GM23338 (cell line): ENCODE data around the gene HMGN4. TPM values are rescaled to one million over a fixed set of nuclear protein-coding genes. Genes with fewer than 3 reads are reported as not detected.

Experiments
- ATAC-seq: fragments of 200-7000 bp; cut with Tn5 transposase; 3 replicates; pipeline ENCODE4 v1.9.1; 2020
- DNase-seq: peaks from one replicate; pipeline ENCODE4 v3.0.0-alpha.2; 2015; ENCODE audit warnings: low spot score
- H2AFZ ChIP-seq: fragments of 200-600 bp; sonication (generic); 2 replicates; pipeline ENCODE4 v1.8.0; 2016; ENCODE audit warnings: antibody characterized with exemption, mild to moderate bottlenecking, moderate library complexity
- H3F3A ChIP-seq: fragments of 200-600 bp; sonication (generic); replicated peaks from 2 replicates; pipeline ENCODE4 v1.8.0; 2017; ENCODE audit warnings: antibody characterized with exemption, mixed run types, low read depth
- H3K27ac ChIP-seq: fragments of 200-600 bp; sonication (generic); 2 replicates; pipeline ENCODE4 v1.6.1; 2016; ENCODE audit warnings: low read depth
- H3K27me3 ChIP-seq: fragments of 200-600 bp; sonication (generic); 2 replicates; pipeline ENCODE4 v1.8.0; 2016; ENCODE audit warnings: mild to moderate bottlenecking, mixed run types, moderate library complexity; ENCODE audit not compliant: insufficient read depth
- H3K36me3 ChIP-seq: fragments of 200-600 bp; sonication (generic); 2 replicates; pipeline ENCODE4 v1.8.0; 2016; ENCODE audit warnings: mild to moderate bottlenecking; ENCODE audit not compliant: insufficient read depth
- H3K4me1 ChIP-seq: fragments of 200-600 bp; sonication (generic); 2 replicates; pipeline ENCODE4 v1.8.0; 2016; ENCODE audit warnings: mild to moderate bottlenecking, moderate library complexity; ENCODE audit not compliant: insufficient read depth
- H3K4me2 ChIP-seq: fragments of 200-600 bp; sonication (generic); 2 replicates; pipeline ENCODE4 v1.7.1; 2017; ENCODE audit warnings: mixed run types
- H3K4me3 ChIP-seq: fragments of 200-600 bp; sonication (generic); 2 replicates; pipeline ENCODE4 v1.6.1; 2016; ENCODE audit warnings: mixed run types
- H3K79me2 ChIP-seq: fragments of 200-600 bp; sonication (generic); replicated peaks from 2 replicates; pipeline ENCODE4 v1.8.0; 2017; ENCODE audit warnings: mild to moderate bottlenecking; ENCODE audit not compliant: insufficient read depth
- H3K9me2 ChIP-seq: fragments of 200-600 bp; sonication (generic); 2 replicates; pipeline ENCODE4 v1.8.0; 2017; ENCODE audit not compliant: insufficient read depth
- H4K20me1 ChIP-seq: fragments of 200-600 bp; sonication (generic); replicated peaks from 2 replicates; pipeline ENCODE4 v1.8.0; 2017; ENCODE audit warnings: mild to moderate bottlenecking; ENCODE audit not compliant: insufficient read depth
- H3K27ac Mint-ChIP-seq: 2 replicates; pipeline ENCODE4 v1.8.0; 2020; ENCODE audit warnings: inconsistent platforms, mild to moderate bottlenecking, moderate library complexity, mixed read lengths
- H3K27me3 Mint-ChIP-seq: 3 replicates; pipeline ENCODE4 v1.8.0; 2022; ENCODE audit warnings: low read depth, mild to moderate bottlenecking, moderate library complexity, mixed read lengths, inconsistent platforms; ENCODE audit not compliant: insufficient read depth, poor library complexity
- H3K36me3 Mint-ChIP-seq: 3 replicates; pipeline ENCODE4 v1.8.0; 2021; ENCODE audit warnings: low read depth, mild to moderate bottlenecking, inconsistent platforms, moderate library complexity, mixed read lengths
- H3K4me1 Mint-ChIP-seq: 3 replicates; pipeline ENCODE4 v1.8.0; 2020; ENCODE audit warnings: mild to moderate bottlenecking, inconsistent platforms, mixed read lengths
- H3K4me3 Mint-ChIP-seq: 3 replicates; pipeline ENCODE4 v1.8.0; 2021; ENCODE audit warnings: moderate library complexity, mild to moderate bottlenecking, inconsistent platforms, mixed read lengths
- H3K9me3 Mint-ChIP-seq: 3 replicates; pipeline ENCODE4 v1.8.0; 2020; ENCODE audit warnings: moderate library complexity, mild to moderate bottlenecking, inconsistent platforms, mixed read lengths
- CTCF ChIP-seq, 2 experiments: fragments of 200-600 bp in 1 of 2; sonication (generic) in 1 of 2; conservative IDR thresholded peaks; 2 replicates each; pipeline versions ENCODE4 v1.5.1 to v1.6.1; 2016 to 2017; ENCODE audit warnings: antibody characterized with exemption in 2 of 2, low read depth in 2 of 2, mild to moderate bottlenecking in 2 of 2, moderate library complexity in 1 of 2
- ETS1 ChIP-seq: IDR thresholded peaks from 2 replicates; pipeline ENCODE4 v1.6.1; 2016; ENCODE audit warnings: antibody characterized with exemption
- EZH2 ChIP-seq: fragments of 200-600 bp; sonication (generic); IDR thresholded peaks from one replicate; pipeline ENCODE4 v1.8.0; 2017; ENCODE audit warnings: antibody characterized with exemption, mild to moderate bottlenecking, low read depth; ENCODE audit not compliant: unreplicated experiment
- NANOG ChIP-seq: IDR thresholded peaks from 2 replicates; pipeline ENCODE4 v1.6.1; 2016; ENCODE audit warnings: antibody characterized with exemption, borderline replicate concordance
- POLR2AphosphoS5 ChIP-seq: IDR thresholded peaks from 2 replicates; pipeline ENCODE4 v1.6.1; 2016; ENCODE audit warnings: antibody characterized with exemption, low read depth
- ZNF114 ChIP-seq: fragments of 250-450 bp; sonication (Bioruptor Pico); IDR thresholded peaks from 2 replicates; pipeline ENCODE4 v1.5.0; 2020; ENCODE audit warnings: mild to moderate bottlenecking, moderate library complexity
- polyA plus RNA-seq: library from polyadenylated mRNA; unstranded; fragments of >200 nt; fragmentation: Nextera tagmentation; extraction: Ambion mirVana; gene quantifications from 2 replicates; pipeline ENCODE4 v1.2.1, GENCODE V29; 2016
- total RNA-seq: library from RNA; depleted of rRNA; stranded (reverse); fragments of >200 nt; shearing (Covaris generic); gene quantifications from 2 replicates; pipeline ENCODE4 v1.2.3, GENCODE V29; 2014
- TF ChIP-seq, protein P1 (sequence below): fragments of 250-450 bp; sonication (Bioruptor Pico); IDR thresholded peaks from 2 replicates; pipeline ENCODE4 v1.5.0; 2020; ENCODE audit warnings: mild to moderate bottlenecking, moderate library complexity

The HMGN4 gene
- total and polyA plus RNA-seq, 2 experiments from 2014 or later: 35.3 to 91.4 TPM

- no peaks in the 10 kb centered on the region for H3K27me3 Mint-ChIP-seq
- no peaks in the 10 kb centered on the region; the same call in 2 of the 3 replicates for H3K36me3 Mint-ChIP-seq
- no peak for DNase-seq
- H3K27ac Mint-ChIP-seq: no peak overlapping the region
- peaks cover 9% of the 10 kb centered on the region; the same call in 1 of the 2 replicates for H3K79me2 ChIP-seq
- H3F3A ChIP-seq: no peaks in the 10 kb centered on the region; the same call in 1 of the 2 replicates
- H3K9me3 Mint-ChIP-seq: no peaks in the 10 kb centered on the region
- H3K27ac ChIP-seq: no peak overlapping the region
- peaks cover 31% of the 10 kb centered on the region for H3K4me1 ChIP-seq
- H3K27me3 ChIP-seq: no peaks in the 10 kb centered on the region
- no peak overlapping the region for H3K4me3 Mint-ChIP-seq
- no peaks in the 10 kb centered on the region for H3K36me3 ChIP-seq
- H2AFZ ChIP-seq: no peak overlapping the region
- H3K4me3 ChIP-seq: no peak overlapping the region
- H3K4me2 ChIP-seq: no peak overlapping the region
- TF ChIP-seq ZNF114 (CRISPR knock-in tag) (no peak), POLR2AphosphoS5 (no peak), CTCF (conservative IDR thresholded peaks at IDR 0.05; ENCODE audit: low read depth in 2 of 2) (no peak), EZH2 (no peak), NANOG (no peak), ETS1 (no peak)
- TF ChIP-seq, protein P1, sequence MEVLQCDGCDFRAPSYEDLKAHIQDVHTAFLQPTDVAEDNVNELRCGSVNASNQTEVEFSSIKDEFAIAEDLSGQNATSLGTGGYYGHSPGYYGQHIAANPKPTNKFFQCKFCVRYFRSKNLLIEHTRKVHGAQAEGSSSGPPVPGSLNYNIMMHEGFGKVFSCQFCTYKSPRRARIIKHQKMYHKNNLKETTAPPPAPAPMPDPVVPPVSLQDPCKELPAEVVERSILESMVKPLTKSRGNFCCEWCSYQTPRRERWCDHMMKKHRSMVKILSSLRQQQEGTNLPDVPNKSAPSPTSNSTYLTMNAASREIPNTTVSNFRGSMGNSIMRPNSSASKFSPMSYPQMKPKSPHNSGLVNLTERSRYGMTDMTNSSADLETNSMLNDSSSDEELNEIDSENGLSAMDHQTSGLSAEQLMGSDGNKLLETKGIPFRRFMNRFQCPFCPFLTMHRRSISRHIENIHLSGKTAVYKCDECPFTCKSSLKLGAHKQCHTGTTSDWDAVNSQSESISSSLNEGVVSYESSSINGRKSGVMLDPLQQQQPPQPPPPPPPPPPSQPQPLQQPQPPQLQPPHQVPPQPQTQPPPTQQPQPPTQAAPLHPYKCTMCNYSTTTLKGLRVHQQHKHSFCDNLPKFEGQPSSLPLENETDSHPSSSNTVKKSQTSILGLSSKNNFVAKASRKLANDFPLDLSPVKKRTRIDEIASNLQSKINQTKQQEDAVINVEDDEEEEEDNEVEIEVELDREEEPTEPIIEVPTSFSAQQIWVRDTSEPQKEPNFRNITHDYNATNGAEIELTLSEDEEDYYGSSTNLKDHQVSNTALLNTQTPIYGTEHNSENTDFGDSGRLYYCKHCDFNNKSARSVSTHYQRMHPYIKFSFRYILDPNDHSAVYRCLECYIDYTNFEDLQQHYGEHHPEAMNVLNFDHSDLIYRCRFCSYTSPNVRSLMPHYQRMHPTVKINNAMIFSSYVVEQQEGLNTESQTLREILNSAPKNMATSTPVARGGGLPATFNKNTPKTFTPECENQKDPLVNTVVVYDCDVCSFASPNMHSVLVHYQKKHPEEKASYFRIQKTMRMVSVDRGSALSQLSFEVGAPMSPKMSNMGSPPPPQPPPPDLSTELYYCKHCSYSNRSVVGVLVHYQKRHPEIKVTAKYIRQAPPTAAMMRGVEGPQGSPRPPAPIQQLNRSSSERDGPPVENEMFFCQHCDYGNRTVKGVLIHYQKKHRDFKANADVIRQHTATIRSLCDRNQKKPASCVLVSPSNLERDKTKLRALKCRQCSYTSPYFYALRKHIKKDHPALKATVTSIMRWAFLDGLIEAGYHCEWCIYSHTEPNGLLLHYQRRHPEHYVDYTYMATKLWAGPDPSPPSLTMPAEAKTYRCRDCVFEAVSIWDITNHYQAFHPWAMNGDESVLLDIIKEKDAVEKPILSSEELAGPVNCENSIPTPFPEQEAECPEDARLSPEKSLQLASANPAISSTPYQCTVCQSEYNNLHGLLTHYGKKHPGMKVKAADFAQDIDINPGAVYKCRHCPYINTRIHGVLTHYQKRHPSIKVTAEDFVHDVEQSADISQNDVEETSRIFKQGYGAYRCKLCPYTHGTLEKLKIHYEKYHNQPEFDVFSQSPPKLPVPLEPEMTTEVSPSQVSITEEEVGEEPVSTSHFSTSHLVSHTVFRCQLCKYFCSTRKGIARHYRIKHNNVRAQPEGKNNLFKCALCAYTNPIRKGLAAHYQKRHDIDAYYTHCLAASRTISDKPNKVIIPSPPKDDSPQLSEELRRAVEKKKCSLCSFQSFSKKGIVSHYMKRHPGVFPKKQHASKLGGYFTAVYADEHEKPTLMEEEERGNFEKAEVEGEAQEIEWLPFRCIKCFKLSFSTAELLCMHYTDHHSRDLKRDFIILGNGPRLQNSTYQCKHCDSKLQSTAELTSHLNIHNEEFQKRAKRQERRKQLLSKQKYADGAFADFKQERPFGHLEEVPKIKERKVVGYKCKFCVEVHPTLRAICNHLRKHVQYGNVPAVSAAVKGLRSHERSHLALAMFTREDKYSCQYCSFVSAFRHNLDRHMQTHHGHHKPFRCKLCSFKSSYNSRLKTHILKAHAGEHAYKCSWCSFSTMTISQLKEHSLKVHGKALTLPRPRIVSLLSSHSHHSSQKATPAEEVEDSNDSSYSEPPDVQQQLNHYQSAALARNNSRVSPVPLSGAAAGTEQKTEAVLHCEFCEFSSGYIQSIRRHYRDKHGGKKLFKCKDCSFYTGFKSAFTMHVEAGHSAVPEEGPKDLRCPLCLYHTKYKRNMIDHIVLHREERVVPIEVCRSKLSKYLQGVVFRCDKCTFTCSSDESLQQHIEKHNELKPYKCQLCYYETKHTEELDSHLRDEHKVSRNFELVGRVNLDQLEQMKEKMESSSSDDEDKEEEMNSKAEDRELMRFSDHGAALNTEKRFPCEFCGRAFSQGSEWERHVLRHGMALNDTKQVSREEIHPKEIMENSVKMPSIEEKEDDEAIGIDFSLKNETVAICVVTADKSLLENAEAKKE (CRISPR knock-in tag): no peak
- H3K4me1 Mint-ChIP-seq: peaks cover 40% of the 10 kb centered on the region
- no peak for ATAC-seq
- no peaks in the 10 kb centered on the region for H3K9me2 ChIP-seq
- no peaks in the 10 kb centered on the region for H4K20me1 ChIP-seq
Measured at GRCh38 chr6:26526928-26527327, 11.2 kb upstream of the HMGN4 start.
